H9 (cell line): ENCODE results near the gene ADORA2B. TPM values are rescaled to one million over a fixed set of nuclear protein-coding genes. Genes with fewer than 3 reads are reported as not detected.

Experiments used
- DNase-seq: peaks from one replicate; pipeline ENCODE4 v3.0.0-alpha.2; 2017
- H2AFZ ChIP-seq: one replicate; pipeline ENCODE4 v1.6.1; 2013; ENCODE audit warnings: mild to moderate bottlenecking, low read length, control low read depth, moderate library complexity
- H2AK5ac ChIP-seq: 2 replicates; pipeline ENCODE4 v1.6.1; 2013; ENCODE audit warnings: low read length, control low read depth, mixed read lengths; ENCODE audit not compliant: insufficient read length
- H2BK120ac ChIP-seq: one replicate; pipeline ENCODE4 v1.6.1; 2013; ENCODE audit warnings: low read depth, mild to moderate bottlenecking, low read length, control low read depth, inconsistent platforms; ENCODE audit not compliant: poor library complexity, severe bottlenecking
- H2BK12ac ChIP-seq: 2 replicates; pipeline ENCODE4 v1.6.1; 2013; ENCODE audit warnings: low read length, control low read depth, mixed read lengths, low read depth; ENCODE audit not compliant: insufficient read length
- H2BK15ac ChIP-seq: 2 replicates; pipeline ENCODE4 v1.6.1; 2013; ENCODE audit warnings: low read depth, low read length, control low read depth
- H2BK20ac ChIP-seq: one replicate; pipeline ENCODE4 v1.6.1; 2013; ENCODE audit warnings: low read depth, mild to moderate bottlenecking, low read length, control low read depth, inconsistent platforms; ENCODE audit not compliant: poor library complexity, severe bottlenecking
- H2BK5ac ChIP-seq: 2 replicates; pipeline ENCODE4 v1.6.1; 2013; ENCODE audit warnings: low read length, control low read depth, mixed read lengths; ENCODE audit not compliant: insufficient read length
- H3K14ac ChIP-seq: 2 replicates; pipeline ENCODE4 v1.6.1; 2013; ENCODE audit warnings: low read length, control low read depth; ENCODE audit not compliant: insufficient read depth
- H3K18ac ChIP-seq: 2 replicates; pipeline ENCODE4 v1.6.1; 2013; ENCODE audit warnings: low read depth, mild to moderate bottlenecking, mixed read lengths, low read length, control low read depth; ENCODE audit not compliant: insufficient read length
- H3K23ac ChIP-seq: 2 replicates; pipeline ENCODE4 v1.6.1; 2013; ENCODE audit warnings: low read length, control low read depth, mixed read lengths, low read depth; ENCODE audit not compliant: insufficient read length
- H3K23me2 ChIP-seq: 2 replicates; pipeline ENCODE4 v1.6.1; 2013; ENCODE audit warnings: low read depth, mild to moderate bottlenecking, mixed read lengths, low read length, control low read depth; ENCODE audit not compliant: insufficient read length, poor library complexity, severe bottlenecking
- H3K27ac ChIP-seq: 2 replicates; pipeline ENCODE4 v1.5.1; 2013; ENCODE audit warnings: low read length, control low read depth, mixed read lengths, low read depth; ENCODE audit not compliant: insufficient read length
- H3K27me3 ChIP-seq: 2 replicates; pipeline ENCODE4 v1.6.1; 2013; ENCODE audit warnings: low read length, control low read depth, inconsistent platforms; ENCODE audit not compliant: insufficient read depth
- H3K4ac ChIP-seq: 2 replicates; pipeline ENCODE4 v1.6.1; 2013; ENCODE audit warnings: low read depth, mild to moderate bottlenecking, control low read depth, inconsistent platforms, low read length, moderate library complexity
- H3K4me1 ChIP-seq: 2 replicates; pipeline ENCODE4 v1.6.1; 2013; ENCODE audit warnings: low read length, control low read depth, inconsistent platforms; ENCODE audit not compliant: insufficient read depth
- H3K4me2 ChIP-seq: 2 replicates; pipeline ENCODE4 v1.6.1; 2013; ENCODE audit warnings: low read length, control low read depth, mixed read lengths; ENCODE audit not compliant: insufficient read length, insufficient read depth
- H3K56ac ChIP-seq: 2 replicates; pipeline ENCODE4 v1.6.1; 2013; ENCODE audit warnings: low read depth, mild to moderate bottlenecking, mixed read lengths, low read length, control low read depth; ENCODE audit not compliant: insufficient read length
- H3K79me1 ChIP-seq: 2 replicates; pipeline ENCODE4 v1.6.1; 2013; ENCODE audit warnings: low read depth, mild to moderate bottlenecking, moderate library complexity, low read length, control low read depth, inconsistent platforms; ENCODE audit not compliant: insufficient read depth, poor library complexity, severe bottlenecking
- H3K79me2 ChIP-seq: 2 replicates; pipeline ENCODE4 v1.6.1; 2013; ENCODE audit warnings: low read length, control low read depth, inconsistent platforms; ENCODE audit not compliant: insufficient read depth
- H3K9ac ChIP-seq: 2 replicates; pipeline ENCODE4 v1.6.1; 2013; ENCODE audit warnings: low read length, control low read depth, mixed read lengths; ENCODE audit not compliant: insufficient read length; ENCODE audit errors: extremely low read depth
- H3K9me3 ChIP-seq: one replicate; pipeline ENCODE4 v1.6.1; 2013; ENCODE audit warnings: low read depth, low read length, inconsistent platforms; ENCODE audit not compliant: control insufficient read depth
- H3T11ph ChIP-seq: one replicate; pipeline ENCODE4 v1.6.1; 2013; ENCODE audit warnings: mild to moderate bottlenecking, low read length, control low read depth, inconsistent platforms
- H4K20me1 ChIP-seq: one replicate; pipeline ENCODE4 v1.6.1; 2013; ENCODE audit not compliant: control insufficient read depth, insufficient read length, insufficient read depth
- H4K5ac ChIP-seq: 2 replicates; pipeline ENCODE4 v1.6.1; 2013; ENCODE audit warnings: low read depth, mild to moderate bottlenecking, mixed read lengths, low read length, control low read depth; ENCODE audit not compliant: insufficient read length
- H4K8ac ChIP-seq: replicated peaks from 2 replicates; pipeline ENCODE4 v1.6.1; 2013; ENCODE audit warnings: low read length, control low read depth, mixed read lengths, low read depth; ENCODE audit not compliant: insufficient read length
- H4K91ac ChIP-seq: 2 replicates; pipeline ENCODE4 v1.6.1; 2013; ENCODE audit warnings: low read depth, mild to moderate bottlenecking, moderate library complexity, mixed read lengths, low read length, control low read depth; ENCODE audit not compliant: insufficient read length
- H3K27ac Mint-ChIP-seq, 3 experiments: 2 replicates in 2 of 3; 3 replicates in 1 of 3; pipeline ENCODE4 v1.8.0; 2020 to 2021; ENCODE audit warnings: mixed read lengths in 3 of 3, mild to moderate bottlenecking in 1 of 3, moderate library complexity in 1 of 3
- H3K27me3 Mint-ChIP-seq: 2 replicates; pipeline ENCODE4 v1.8.0; 2021; ENCODE audit warnings: low read depth, mild to moderate bottlenecking, moderate library complexity, mixed read lengths
- H3K36me3 Mint-ChIP-seq, 3 experiments: 2 replicates in 2 of 3; 3 replicates in 1 of 3; pipeline ENCODE4 v1.8.0; 2020 to 2021; ENCODE audit warnings: low read depth in 3 of 3, mixed read lengths in 3 of 3; ENCODE audit not compliant: insufficient read depth in 1 of 3
- H3K4me1 Mint-ChIP-seq, 2 experiments: 2 replicates each; pipeline ENCODE4 v1.8.0; 2020; ENCODE audit warnings: mixed read lengths in 2 of 2
- H3K4me3 Mint-ChIP-seq, 2 experiments: 2 replicates in 1 of 2; 3 replicates in 1 of 2; pipeline ENCODE4 v1.8.0; 2020 to 2021; ENCODE audit warnings: mild to moderate bottlenecking in 2 of 2, mixed read lengths in 2 of 2, moderate library complexity in 1 of 2
- H3K9me3 Mint-ChIP-seq, 2 experiments: 2 replicates in 1 of 2; 3 replicates in 1 of 2; pipeline ENCODE4 v1.8.0; 2020; ENCODE audit warnings: mild to moderate bottlenecking in 2 of 2, mixed read lengths in 2 of 2, moderate library complexity in 1 of 2
- CTCF ChIP-seq: fragments of 200-600 bp; sonication (generic); conservative IDR thresholded peaks from 3 replicates; pipeline ENCODE4 v1.8.0; 2021; ENCODE audit warnings: antibody characterized with exemption, mild to moderate bottlenecking
- total RNA-seq: library from RNA; stranded (reverse); gene quantifications from 2 replicates; pipeline ENCODE4 v1.2.1, GENCODE V29; 2021

Gene ADORA2B
- total RNA-seq, 1 experiment from 2014 or later: 3.1 TPM

GRCh38 chr17:15973016-15973415, 28.1 kb downstream of the ADORA2B start:
- H2BK20ac ChIP-seq: no peak overlapping the region
- no peak for DNase-seq
- H2BK5ac ChIP-seq: no peak overlapping the region
- H2AFZ ChIP-seq: no peak overlapping the region
- H3K27me3 ChIP-seq: no peaks in the 10 kb centered on the region
- H2BK15ac ChIP-seq: no peak overlapping the region
- Mint-ChIP-seq H3K4me3 (no peak overlapping the region), H3K27me3 (no peaks in the 10 kb centered on the region; the same call in 1 of the 2 replicates), H3K9me3 (no peaks in the 10 kb centered on the region), H3K36me3 (peaks cover 7 to 24% (median 22%) of the 10 kb centered on the region in 3 experiments), H3K4me1 (peaks cover 29 to 33% of the 10 kb centered on the region in 2 experiments), H3K27ac (no peak overlapping the region)
- no peak overlapping the region for H2AK5ac ChIP-seq
- no peaks in the 10 kb centered on the region for H3K79me1 ChIP-seq
- H4K20me1 ChIP-seq: no peaks in the 10 kb centered on the region
- H3K79me2 ChIP-seq: no peaks in the 10 kb centered on the region
- H3K18ac ChIP-seq: no peak overlapping the region
- H3K9ac ChIP-seq: no peak overlapping the region
- H3K9me3 ChIP-seq: no peaks in the 10 kb centered on the region
- H2BK12ac ChIP-seq: no peak overlapping the region
- no peaks in the 10 kb centered on the region; the same call in 1 of the 2 replicates for H3K4me1 ChIP-seq
- H3K56ac ChIP-seq: no peak overlapping the region
- H3K14ac ChIP-seq: no peak overlapping the region
- TF ChIP-seq CTCF: no peak
- no peak overlapping the region for H4K8ac ChIP-seq
- no peak overlapping the region for H2BK120ac ChIP-seq
- no peak overlapping the region for H3K23ac ChIP-seq
- no peak overlapping the region for H3K4ac ChIP-seq
- H3K27ac ChIP-seq: no peak overlapping the region
- no peak overlapping the region for H3T11ph ChIP-seq
- H3K4me2 ChIP-seq: no peak overlapping the region
- H3K23me2 ChIP-seq: no peaks in the 10 kb centered on the region
- H4K91ac ChIP-seq: no peak overlapping the region
- no peak overlapping the region for H4K5ac ChIP-seq
